GM21447 (cell line): ENCODE results near the gene CADPS.

Experiments
- ATAC-seq: cut with Tn5 transposase; IDR thresholded peaks from one replicate; pipeline ENCODE4 v1.9.1; 2021; ENCODE audit not compliant: unreplicated experiment

CADPS gene

GRCh38 chr3:62454916-62455315 is 420.3 kb downstream of the CADPS start:
- no peak for ATAC-seq

- no peak for ATAC-seq
These were observed 421.8 kb downstream of the CADPS start for GRCh38 chr3:62453448-62453847.

- no peak for ATAC-seq
These were observed 423.9 kb downstream of the CADPS start for GRCh38 chr3:62451211-62451887.

GRCh38 chr3:62446337-62446940 is 428.8 kb downstream of the CADPS start:
- peak; percentile 65 for ATAC-seq

- ATAC-seq: no peak
These were observed 429.9 kb downstream of the CADPS start for GRCh38 chr3:62445275-62445674.

- no peak for ATAC-seq
These were observed 435.2 kb downstream of the CADPS start for GRCh38 chr3:62439978-62440377.

GRCh38 chr3:62439176-62439813 is 435.9 kb downstream of the CADPS start:
- no peak for ATAC-seq

- ATAC-seq: no peak
These were observed 438.4 kb downstream of the CADPS start for GRCh38 chr3:62436785-62437184.

- ATAC-seq: no peak
These were observed 441.8 kb downstream of the CADPS start for GRCh38 chr3:62433396-62433795.

- no peak for ATAC-seq
These were observed 454.0 kb downstream of the CADPS start for GRCh38 chr3:62421207-62421606.

GRCh38 chr3:62416144-62416543 is 459.1 kb downstream of the CADPS start:
- ATAC-seq: no peak

GRCh38 chr3:62415312-62415801 is 459.9 kb downstream of the CADPS start:
- no peak for ATAC-seq

- no peak for ATAC-seq
These were observed 460.4 kb downstream of the CADPS start for GRCh38 chr3:62414786-62415185.

- ATAC-seq: no peak
These were observed 461.5 kb downstream of the CADPS start for GRCh38 chr3:62413687-62414086.

GRCh38 chr3:62406945-62407344 is 468.3 kb downstream of the CADPS start:
- ATAC-seq: no peak

GRCh38 chr3:62405566-62405965 is 469.6 kb downstream of the CADPS start:
- ATAC-seq: no peak

GRCh38 chr3:62405135-62405534 is 470.1 kb downstream of the CADPS start:
- ATAC-seq: no peak

GRCh38 chr3:62404321-62404720 is 470.9 kb downstream of the CADPS start:
- ATAC-seq: no peak

- no peak for ATAC-seq
These were observed 471.5 kb downstream of the CADPS start for GRCh38 chr3:62403765-62404164.

- ATAC-seq: no peak
These were observed 482.5 kb downstream of the CADPS start for GRCh38 chr3:62392626-62393292.

GRCh38 chr3:62387251-62387650 is 488.0 kb downstream of the CADPS start:
- ATAC-seq: no peak

- ATAC-seq: no peak
These were observed 495.9 kb downstream of the CADPS start for GRCh38 chr3:62379321-62379798.
